Osteocyte (in vitro differentiated cells): Measurements from ENCODE around the gene NDUFB2. TPM values are rescaled to one million over a fixed set of nuclear protein-coding genes. Genes with fewer than 3 reads are reported as not detected.

ENCODE experiments used
- DNase-seq: peaks from one replicate; pipeline ENCODE4 v3.0.0; 2021; ENCODE audit warnings: mixed read lengths; ENCODE audit not compliant: unreplicated experiment; ENCODE audit errors: extremely low spot score
- H3K27ac Mint-ChIP-seq: one replicate; pipeline ENCODE4 v1.8.0; 2021; ENCODE audit warnings: mild to moderate bottlenecking, mixed read lengths; ENCODE audit not compliant: unreplicated experiment
- H3K27me3 Mint-ChIP-seq: one replicate; pipeline ENCODE4 v1.8.0; 2021; ENCODE audit warnings: mixed read lengths; ENCODE audit not compliant: unreplicated experiment
- H3K36me3 Mint-ChIP-seq: one replicate; pipeline ENCODE4 v1.8.0; 2021; ENCODE audit warnings: mixed read lengths; ENCODE audit not compliant: unreplicated experiment
- H3K4me1 Mint-ChIP-seq: one replicate; pipeline ENCODE4 v1.8.0; 2021; ENCODE audit warnings: mixed read lengths; ENCODE audit not compliant: unreplicated experiment
- H3K4me3 Mint-ChIP-seq: one replicate; pipeline ENCODE4 v1.8.0; 2021; ENCODE audit warnings: mild to moderate bottlenecking, moderate library complexity, mixed read lengths; ENCODE audit not compliant: unreplicated experiment
- H3K9me3 Mint-ChIP-seq: one replicate; pipeline ENCODE4 v1.8.0; 2021; ENCODE audit warnings: mixed read lengths; ENCODE audit not compliant: unreplicated experiment
- total RNA-seq: library from RNA; stranded (reverse); gene quantifications from 2 replicates; pipeline ENCODE4 v1.2.1, GENCODE V29; 2021
- TF ChIP-seq, protein P1 (sequence below): fragments of 200-600 bp; sonication (generic); IDR thresholded peaks from 2 replicates; pipeline ENCODE4 v1.5.0; 2021; ENCODE audit warnings: antibody characterized with exemption, mild to moderate bottlenecking, moderate library complexity

The NDUFB2 gene
- total RNA-seq, 1 donor from 2014 or later: 184 TPM

DNA sequence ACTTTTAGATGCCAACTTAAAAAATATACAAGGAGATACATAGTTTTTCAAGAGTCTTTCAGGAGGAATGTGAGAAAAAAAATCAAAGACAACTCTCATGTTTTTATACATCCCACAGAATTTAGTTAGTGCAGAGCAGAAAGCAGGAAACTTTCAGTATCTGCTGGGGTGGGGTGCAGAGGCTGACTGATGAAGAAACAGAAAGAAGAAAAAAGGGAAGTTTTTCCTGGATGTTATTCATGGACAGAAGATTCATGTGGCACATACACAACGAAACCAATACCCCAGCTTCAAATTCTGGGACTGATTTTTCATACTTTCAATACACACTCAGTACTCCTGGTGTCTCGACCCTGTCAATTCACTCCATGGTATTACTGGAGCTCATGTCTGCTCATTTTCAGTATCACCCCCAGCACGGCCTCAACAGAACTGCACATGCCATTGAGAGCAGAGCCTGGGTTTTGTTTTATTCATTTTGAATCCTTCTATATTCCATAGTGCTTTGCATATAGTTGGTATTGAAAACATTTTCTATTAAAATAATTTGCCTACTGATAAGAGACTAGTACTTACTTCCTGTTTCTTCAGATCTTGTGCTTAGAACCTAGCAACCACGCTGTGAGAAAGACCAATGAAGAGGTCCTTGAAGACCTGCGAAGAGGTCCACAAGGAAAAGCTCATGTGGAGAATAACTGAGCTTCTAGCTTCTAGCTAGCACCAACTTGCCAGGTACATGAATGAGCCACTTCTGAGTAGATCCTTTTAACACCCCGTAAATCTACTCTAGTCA lies 49.0 kb downstream of the NDUFB2 start:
- no peak for DNase-seq
- peaks cover 10% of the 10 kb centered on the region for H3K36me3 Mint-ChIP-seq
- no peak overlapping the region for H3K4me3 Mint-ChIP-seq
- no peak overlapping the region for H3K27ac Mint-ChIP-seq
- H3K9me3 Mint-ChIP-seq: no peaks in the 10 kb centered on the region
- TF ChIP-seq, protein P1, sequence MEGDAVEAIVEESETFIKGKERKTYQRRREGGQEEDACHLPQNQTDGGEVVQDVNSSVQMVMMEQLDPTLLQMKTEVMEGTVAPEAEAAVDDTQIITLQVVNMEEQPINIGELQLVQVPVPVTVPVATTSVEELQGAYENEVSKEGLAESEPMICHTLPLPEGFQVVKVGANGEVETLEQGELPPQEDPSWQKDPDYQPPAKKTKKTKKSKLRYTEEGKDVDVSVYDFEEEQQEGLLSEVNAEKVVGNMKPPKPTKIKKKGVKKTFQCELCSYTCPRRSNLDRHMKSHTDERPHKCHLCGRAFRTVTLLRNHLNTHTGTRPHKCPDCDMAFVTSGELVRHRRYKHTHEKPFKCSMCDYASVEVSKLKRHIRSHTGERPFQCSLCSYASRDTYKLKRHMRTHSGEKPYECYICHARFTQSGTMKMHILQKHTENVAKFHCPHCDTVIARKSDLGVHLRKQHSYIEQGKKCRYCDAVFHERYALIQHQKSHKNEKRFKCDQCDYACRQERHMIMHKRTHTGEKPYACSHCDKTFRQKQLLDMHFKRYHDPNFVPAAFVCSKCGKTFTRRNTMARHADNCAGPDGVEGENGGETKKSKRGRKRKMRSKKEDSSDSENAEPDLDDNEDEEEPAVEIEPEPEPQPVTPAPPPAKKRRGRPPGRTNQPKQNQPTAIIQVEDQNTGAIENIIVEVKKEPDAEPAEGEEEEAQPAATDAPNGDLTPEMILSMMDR: no peak
- H3K4me1 Mint-ChIP-seq: no peaks in the 10 kb centered on the region
- H3K27me3 Mint-ChIP-seq: no peaks in the 10 kb centered on the region

DNA sequence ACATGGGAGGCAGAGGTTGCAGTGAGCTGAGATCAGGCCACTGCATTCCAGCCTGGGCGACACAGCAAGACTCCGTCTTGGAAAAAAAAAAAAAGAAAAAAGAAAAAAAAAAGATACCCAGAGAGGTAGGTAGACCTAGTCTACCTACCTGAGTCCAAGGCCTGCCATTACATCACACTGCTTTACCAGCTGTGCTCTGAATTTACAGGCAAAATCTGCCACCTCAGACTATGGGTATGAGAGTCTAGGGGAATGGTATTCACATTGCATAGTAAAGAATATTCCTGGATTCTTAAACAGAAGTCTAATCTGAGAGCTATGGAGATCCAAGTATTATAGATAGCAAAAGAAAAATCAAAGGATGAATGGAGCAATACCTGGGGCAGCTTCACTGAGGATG lies 50.2 kb downstream of the NDUFB2 start:
- TF ChIP-seq, protein P1: no peak
- H3K4me3 Mint-ChIP-seq: no peak overlapping the region
- no peak for DNase-seq
- no peaks in the 10 kb centered on the region for H3K9me3 Mint-ChIP-seq
- H3K27me3 Mint-ChIP-seq: no peaks in the 10 kb centered on the region
- no peaks in the 10 kb centered on the region for H3K4me1 Mint-ChIP-seq
- H3K36me3 Mint-ChIP-seq: peaks cover 11% of the 10 kb centered on the region
- no peak overlapping the region for H3K27ac Mint-ChIP-seq

DNA sequence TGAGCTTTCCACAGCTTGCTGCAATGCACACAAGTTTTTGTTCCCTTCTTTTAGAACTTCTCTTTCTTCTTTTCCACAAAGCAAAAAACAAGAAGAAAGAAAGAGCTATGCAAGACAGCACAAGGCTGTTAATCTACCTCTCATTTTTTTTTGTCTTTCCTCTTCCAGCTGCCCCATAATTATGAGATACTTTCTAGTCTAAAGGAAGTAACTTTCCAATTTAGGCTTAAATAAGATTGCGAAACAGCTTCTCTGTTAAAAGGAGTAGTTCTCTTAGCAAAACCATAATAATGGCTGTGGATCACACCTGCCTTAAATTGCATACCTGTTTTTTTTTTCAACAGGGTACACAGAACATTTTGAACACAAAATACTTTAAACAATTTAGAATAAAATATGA lies 56.0 kb downstream of the NDUFB2 start:
- peaks cover 2% of the 10 kb centered on the region for H3K4me1 Mint-ChIP-seq
- H3K27ac Mint-ChIP-seq: no peak overlapping the region
- H3K27me3 Mint-ChIP-seq: no peaks in the 10 kb centered on the region
- H3K9me3 Mint-ChIP-seq: no peaks in the 10 kb centered on the region
- H3K36me3 Mint-ChIP-seq: peaks cover 19% of the 10 kb centered on the region
- no peak overlapping the region for H3K4me3 Mint-ChIP-seq
- TF ChIP-seq, protein P1: no peak
- DNase-seq: no peak

DNA sequence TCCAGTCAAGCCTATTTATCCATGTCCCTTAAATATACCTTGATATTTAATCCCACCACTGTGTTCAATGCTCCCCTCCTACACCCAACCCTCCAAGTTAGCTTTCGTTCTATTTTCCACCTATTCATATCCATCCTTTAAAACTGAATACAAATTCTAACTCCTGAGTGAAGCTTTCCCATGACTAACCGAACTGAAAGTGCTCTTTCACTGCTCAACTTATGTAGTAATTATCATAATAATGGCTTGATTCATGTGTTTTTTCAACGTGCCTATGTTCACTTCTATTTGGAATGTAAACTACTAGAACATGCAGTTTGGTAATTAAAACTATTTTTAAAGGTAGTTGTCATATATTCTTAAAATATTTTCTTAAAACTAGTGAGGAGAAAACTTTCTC lies 58.0 kb downstream of the NDUFB2 start:
- DNase-seq: no peak
- Mint-ChIP-seq H3K27me3 (no peaks in the 10 kb centered on the region), H3K36me3 (peaks cover 17% of the 10 kb centered on the region), H3K27ac (no peak overlapping the region), H3K9me3 (no peaks in the 10 kb centered on the region), H3K4me3 (no peak overlapping the region), H3K4me1 (peaks cover 2% of the 10 kb centered on the region)
- TF ChIP-seq, protein P1: no peak

Other genes with a start within 250 kb of the NDUFB2 start
- gene MKRN1, start 217.2 kb upstream of the NDUFB2 start, total RNA-seq: 97.8 and 111 TPM in 2 replicates
- gene DENND2A, start 55.9 kb upstream of the NDUFB2 start, total RNA-seq: 53.3 and 56.6 TPM in 2 replicates
- 25.7 and 26.1 TPM in 2 replicates for gene ADCK2, start 23.8 kb upstream of the NDUFB2 start, total RNA-seq
- 24.1 and 25.8 TPM in 2 replicates for gene BRAF, start 228.2 kb downstream of the NDUFB2 start, total RNA-seq